ENCODE measurements around the gene ATP6V1E1. TPM values are rescaled to one million over a fixed set of nuclear protein-coding genes. Genes with fewer than 3 reads are reported as not detected.

ATP6V1E1 gene
- polyA plus RNA-seq, 1 of the 3 experiments (the other 2 are of a cell fraction): 140 TPM

GRCh38 chr22:17639247-17639741 lies 10.7 kb upstream of the ATP6V1E1 start:
- no peaks in the 10 kb centered on the region for H3K9me2 ChIP-seq
- peak overlapping the region; percentile 94 to 96 for H3K27ac ChIP-seq (ENCODE audit: low read depth in 2 of 2, low read length in 1 of 2)
- no peaks in the 10 kb centered on the region for H4K20me1 ChIP-seq (ENCODE audit: insufficient read depth)
- H3K4me2 ChIP-seq: peak overlapping the region; percentile 84
- ChIA-PET CTCF (interaction anchor here (0.7 to 1.4 kb wide), 4 partner anchors 12 to 437 kb away, joined by 3 to 4 read pairs (median 3); no protein-coding TSS in a partner anchor), POLR2A (interaction anchor here (0.6 to 1.4 kb wide), 3 partner anchors 9 to 468 kb away, joined by 3 to 4 read pairs (median 4); no protein-coding TSS in a partner anchor)
- H3K36me3 ChIP-seq (replicated peaks in 1 of 2; ENCODE audit: control insufficient read depth in 1 of 2, insufficient read depth in 2 of 2, low read length in 1 of 2): peaks cover 0 to 11% of the 10 kb centered on the region in 2 experiments
- H3F3A ChIP-seq (replicated peaks; ENCODE audit: insufficient read depth): peaks cover 39% of the 10 kb centered on the region
- WGBS (ENCODE audit: low lambda C conversion rate): 6% methylated on average over 8 of the region's 8 CpGs
- H3K27me3 ChIP-seq (ENCODE audit: insufficient read depth): no peaks in the 10 kb centered on the region
- no peak for TF ChIP-seq SIN3A (IDR thresholded peaks at IDR 0.05; ENCODE audit: borderline replicate concordance, low read depth, low read length)
- peak; percentile 56 for DNase-seq
- H3K79me2 ChIP-seq (ENCODE audit: insufficient read depth): peaks cover 56% of the 10 kb centered on the region
- peak overlapping the region; percentile 94 for H3K9ac ChIP-seq
- H2AFZ ChIP-seq (ENCODE audit: low read depth): peak overlapping the region; percentile 90
- peak overlapping the region; percentile 62 to 93 for H3K4me3 ChIP-seq (ENCODE audit: low read depth in 2 of 2, low read length in 1 of 2)
- no peaks in the 10 kb centered on the region for H3K9me3 ChIP-seq
- H3K4me1 ChIP-seq (ENCODE audit: control insufficient read depth in 1 of 2, insufficient read depth in 2 of 2, low read depth in 1 of 2, low read length in 1 of 2): peaks cover 4 to 7% of the 10 kb centered on the region in 2 experiments; a peak in 1 of 4 replicates

- Histone ChIP-seq H4K20me1 (ENCODE audit: insufficient read depth) (no peaks in the 10 kb centered on the region), H3K79me2 (ENCODE audit: insufficient read depth) (peaks cover 49% of the 10 kb centered on the region), H3K9me3 (no peaks in the 10 kb centered on the region), H3K4me2 (peak within 1 kb of the TSS; percentile 84), H3K27me3 (ENCODE audit: insufficient read depth) (no peaks in the 10 kb centered on the region), H3F3A (replicated peaks; ENCODE audit: insufficient read depth) (peaks cover 45% of the 10 kb centered on the region), H3K4me1 (ENCODE audit: control insufficient read depth in 1 of 2, insufficient read depth in 2 of 2, low read depth in 1 of 2, low read length in 1 of 2) (peaks cover 4 to 7% of the 10 kb centered on the region in 2 experiments; a peak in 1 of 4 replicates), H3K9ac (peak within 1 kb of the TSS; percentile 94), H3K9me2 (no peaks in the 10 kb centered on the region), H3K36me3 (replicated peaks in 1 of 2; ENCODE audit: control insufficient read depth in 1 of 2, insufficient read depth in 2 of 2, low read length in 1 of 2) (peaks cover 0 to 10% of the 10 kb centered on the region in 2 experiments), H3K4me3 (ENCODE audit: low read depth in 2 of 2, low read length in 1 of 2) (peak within 1 kb of the TSS; percentile 62 to 93), H3K27ac (ENCODE audit: low read depth in 2 of 2, low read length in 1 of 2) (peak within 1 kb of the TSS; percentile 94 to 96), H2AFZ (ENCODE audit: low read depth) (peak within 1 kb of the TSS; percentile 90)
- WGBS (ENCODE audit: low lambda C conversion rate): 2% methylated on average over 23 of the region's 70 CpGs
- peak; percentile 94 for DNase-seq
- no peak for TF ChIP-seq SMC3 (IDR thresholded peaks at IDR 0.05; ENCODE audit: low read depth, low read length)
- peak; percentile 47 for TF ChIP-seq MAX (IDR thresholded peaks at IDR 0.05; ENCODE audit: low read depth)
- TF ChIP-seq TAF1 (IDR thresholded peaks at IDR 0.05; ENCODE audit: borderline replicate concordance, low read depth, low read length): peak; percentile 96
- peak; percentile 95 for TF ChIP-seq YY1 (IDR thresholded peaks at IDR 0.05; ENCODE audit: low read depth)
- TF ChIP-seq POLR2AphosphoS5 (IDR thresholded peaks at IDR 0.05; ENCODE audit: low read depth, low read length): peak; percentile 89
- no peak for TF ChIP-seq MEF2A (IDR thresholded peaks at IDR 0.05; ENCODE audit: borderline replicate concordance, low read depth)
- no peak for TF ChIP-seq NFIC (IDR thresholded peaks at IDR 0.05; ENCODE audit: borderline replicate concordance)
- TF ChIP-seq ELF1 (IDR thresholded peaks at IDR 0.05): peak; percentile 70
- TF ChIP-seq CHD2 (IDR thresholded peaks at IDR 0.05; ENCODE audit: low read length, partially characterized antibody): peak; percentile 67
- peak; percentile 52; the same call in 1 of the 2 replicates for TF ChIP-seq GATA2 (CRISPR knock-in tag; IDR thresholded peaks at IDR 0.05)
- TF ChIP-seq MXI1 (IDR thresholded peaks at IDR 0.05; ENCODE audit: low read depth, low read length): peak; percentile 89
- TF ChIP-seq TEAD4 (IDR thresholded peaks at IDR 0.05; ENCODE audit: borderline replicate concordance, insufficient read depth): 0 out of 2 replicates have a peak, but pooled peaks have one; percentile 23
- peak; percentile 81 for TF ChIP-seq GABPA (IDR thresholded peaks at IDR 0.05; ENCODE audit: low read depth)
- no peak for TF ChIP-seq RCOR1 (IDR thresholded peaks at IDR 0.05; ENCODE audit: low read length)
- POLR2A ChIA-PET: interaction anchor here (0.6 to 1.4 kb wide), 3 partner anchors 10 to 467 kb away, joined by 3 to 4 read pairs (median 4); no protein-coding TSS in a partner anchor
- CTCF ChIA-PET: interaction anchor here (0.7 to 1.4 kb wide), 4 partner anchors 13 to 438 kb away, joined by 3 to 4 read pairs (median 3); no protein-coding TSS in a partner anchor
These were observed 10.1 kb upstream of the ATP6V1E1 start, which contains the start of gene BCL2L13 for GRCh38 chr22:17638432-17639246. TSS of gene BCL2L13 (plus strand) at chr22:17638757. CDS start at chr22:17655712, 16,955 bp downstream.

Measured in SK-N-SH (cell line).